CD14-positive monocyte (primary cell): ENCODE results near the gene DAGLA. TPM values are rescaled to one million over a fixed set of nuclear protein-coding genes. Genes with fewer than 3 reads are reported as not detected.

ENCODE experiments used
- DNase-seq, 3 donors: peaks; one replicate each; pipeline ENCODE4 v3.0.0-alpha.2; 2011 to 2022
- H2AFZ ChIP-seq: 2 replicates; pipeline ENCODE4 v1.6.0; 2012; ENCODE audit warnings: mild to moderate bottlenecking, low read depth, low read length, inconsistent platforms; ENCODE audit not compliant: insufficient read depth, poor library complexity, severe bottlenecking
- H3K27ac ChIP-seq, 2 donors: 1 replicate in 1 of 2; 2 replicates in 1 of 2; pipeline ENCODE4 v1.5.1; 2012 to 2013; ENCODE audit warnings: low read length in 2 of 2, control low read depth in 1 of 2, inconsistent platforms in 1 of 2, low read depth in 1 of 2, mild to moderate bottlenecking in 1 of 2
- H3K27me3 ChIP-seq, 2 donors: one replicate each; pipeline versions ENCODE4 v1.6.0 to v1.6.1; 2011 to 2013; ENCODE audit warnings: low read length in 2 of 2; ENCODE audit not compliant: control insufficient read depth in 2 of 2, insufficient read depth in 2 of 2
- H3K36me3 ChIP-seq, 2 donors: replicated peaks in 1 of 2; 1 replicate in 1 of 2; 2 replicates in 1 of 2; pipeline versions ENCODE4 v1.5.1 to v1.6.1; 2012 to 2013; ENCODE audit warnings: low read length in 2 of 2, control low read depth in 1 of 2, inconsistent platforms in 1 of 2, mild to moderate bottlenecking in 1 of 2; ENCODE audit not compliant: insufficient read depth in 2 of 2, control insufficient read depth in 1 of 2
- H3K4me1 ChIP-seq, 2 donors: 1 replicate in 1 of 2; 2 replicates in 1 of 2; pipeline versions ENCODE4 v1.5.1 to v1.6.1; 2012 to 2013; ENCODE audit warnings: low read length in 2 of 2, control low read depth in 1 of 2, inconsistent platforms in 1 of 2, mild to moderate bottlenecking in 1 of 2, moderate library complexity in 1 of 2; ENCODE audit not compliant: insufficient read depth in 2 of 2, control insufficient read depth in 1 of 2
- H3K4me2 ChIP-seq: replicated peaks from 2 replicates; pipeline ENCODE3; 2012; ENCODE audit warnings: low read length, moderate library complexity, mild to moderate bottlenecking; ENCODE audit not compliant: poor library complexity, severe bottlenecking; ENCODE audit errors: extremely low read depth
- H3K4me3 ChIP-seq, 3 experiments: fragments of 200-600 bp in 1 of 3; sonication (generic) in 1 of 3; replicated peaks in 1 of 3; 1 replicate in 2 of 3; 2 replicates in 1 of 3; pipeline ENCODE4 v1.5.1; 2011 to 2013; ENCODE audit warnings: low read length in 3 of 3, mild to moderate bottlenecking in 3 of 3, control low read depth in 2 of 3, low read depth in 2 of 3, inconsistent platforms in 1 of 3, moderate library complexity in 1 of 3
- H3K79me2 ChIP-seq: 2 replicates; pipeline ENCODE4 v1.6.0; 2012; ENCODE audit warnings: mild to moderate bottlenecking, control low read depth, inconsistent platforms, low read length, moderate library complexity; ENCODE audit not compliant: insufficient read depth
- H3K9ac ChIP-seq: 2 replicates; pipeline ENCODE4 v1.6.0; 2017; ENCODE audit warnings: low read length, mild to moderate bottlenecking; ENCODE audit not compliant: insufficient read depth, poor library complexity, severe bottlenecking
- H3K9me3 ChIP-seq, 2 donors: replicated peaks in 1 of 2; 1 replicate in 1 of 2; 2 replicates in 1 of 2; pipeline versions ENCODE4 v1.5.1 to v1.6.1; 2012 to 2013; ENCODE audit warnings: low read length in 2 of 2, control low read depth in 1 of 2; ENCODE audit not compliant: control insufficient read depth in 1 of 2, insufficient read depth in 1 of 2
- H4K20me1 ChIP-seq: 2 replicates; pipeline ENCODE4 v1.6.0; 2012; ENCODE audit warnings: mild to moderate bottlenecking, low read length, control low read depth, moderate library complexity; ENCODE audit not compliant: insufficient read depth
- H3K27ac Mint-ChIP-seq, 7 donors: one replicate each; pipeline ENCODE4 v1.8.0; 2020; ENCODE audit warnings: mild to moderate bottlenecking in 7 of 7, mixed read lengths in 7 of 7, moderate library complexity in 6 of 7, inconsistent platforms in 2 of 7
- H3K27me3 Mint-ChIP-seq, 3 donors: one replicate each; pipeline ENCODE4 v1.8.0; 2021 to 2022; ENCODE audit warnings: low read depth in 3 of 3, mild to moderate bottlenecking in 3 of 3, mixed read lengths in 3 of 3, moderate library complexity in 3 of 3, inconsistent platforms in 1 of 3
- H3K36me3 Mint-ChIP-seq, 2 donors: one replicate each; pipeline ENCODE4 v1.8.0; 2020; ENCODE audit warnings: mixed read lengths in 2 of 2, inconsistent platforms in 1 of 2, mild to moderate bottlenecking in 1 of 2
- H3K4me1 Mint-ChIP-seq: one replicate; pipeline ENCODE4 v1.8.0; 2020; ENCODE audit warnings: mild to moderate bottlenecking, mixed read lengths
- H3K4me3 Mint-ChIP-seq, 2 donors: one replicate each; pipeline ENCODE4 v1.8.0; 2020; ENCODE audit warnings: mild to moderate bottlenecking in 2 of 2, mixed read lengths in 2 of 2, moderate library complexity in 1 of 2
- H3K9me3 Mint-ChIP-seq, 7 donors: one replicate each; pipeline ENCODE4 v1.8.0; 2020 to 2022; ENCODE audit warnings: mixed read lengths in 7 of 7, mild to moderate bottlenecking in 6 of 7, moderate library complexity in 6 of 7, inconsistent platforms in 2 of 7
- WGBS: methylation state at CpG from one replicate; pipeline ENCODE4 v1.1.5; 2013; ENCODE audit warnings: missing lambda C conversion rate; ENCODE audit not compliant: insufficient coverage; 5-methylcytosine and 5-hydroxymethylcytosine counted together
- intact Hi-C, 2 donors: fragments of 100-400 bp; cut with micrococcal nuclease; formaldehyde crosslinking; loops; one replicate each; pipeline versions ENCODE4 v1.15.0 to v1.15.1; 2023
- polyA plus RNA-seq, 3 donors: library from polyadenylated mRNA; depleted of rRNA in 1 of 3; unstranded in 2 of 3; stranded (reverse) in 1 of 3; fragments of 300-500 nt in 2 of 3; fragments of >200 nt in 1 of 3; fragmentation: Illumina TruSeq in 2 of 3; gene quantifications; 1 replicate in 2 of 3; 2 replicates in 1 of 3; pipeline ENCODE4 v1.2.3, GENCODE V29; 2012 to 2021
- TF ChIP-seq, protein P1 (sequence below): fragments of 200-600 bp; IDR thresholded peaks from one replicate; pipeline ENCODE4 v1.8.0; 2022; ENCODE audit warnings: antibody characterized with exemption, mild to moderate bottlenecking

Gene DAGLA
- polyA plus RNA-seq, 3 donors = 0.16 to 6.7 (median 0.73) TPM

- no peak for DNase-seq
- peaks cover 2% of the 10 kb centered on the region for H3K4me1 Mint-ChIP-seq
- no peaks in the 10 kb centered on the region for H3K36me3 Mint-ChIP-seq
- Histone ChIP-seq H2AFZ (no peak overlapping the region), H3K27me3 (no peaks in the 10 kb centered on the region), H3K9ac (no peak overlapping the region), H3K4me3 (no peak overlapping the region), H4K20me1 (no peaks in the 10 kb centered on the region), H3K4me1 (no peaks in the 10 kb centered on the region), H3K4me2 (no peak overlapping the region), H3K79me2 (no peaks in the 10 kb centered on the region), H3K27ac (no peak overlapping the region), H3K36me3 (no peaks in the 10 kb centered on the region), H3K9me3 (no peaks in the 10 kb centered on the region)
- H3K4me3 Mint-ChIP-seq = no peak overlapping the region
- TF ChIP-seq, protein P1, sequence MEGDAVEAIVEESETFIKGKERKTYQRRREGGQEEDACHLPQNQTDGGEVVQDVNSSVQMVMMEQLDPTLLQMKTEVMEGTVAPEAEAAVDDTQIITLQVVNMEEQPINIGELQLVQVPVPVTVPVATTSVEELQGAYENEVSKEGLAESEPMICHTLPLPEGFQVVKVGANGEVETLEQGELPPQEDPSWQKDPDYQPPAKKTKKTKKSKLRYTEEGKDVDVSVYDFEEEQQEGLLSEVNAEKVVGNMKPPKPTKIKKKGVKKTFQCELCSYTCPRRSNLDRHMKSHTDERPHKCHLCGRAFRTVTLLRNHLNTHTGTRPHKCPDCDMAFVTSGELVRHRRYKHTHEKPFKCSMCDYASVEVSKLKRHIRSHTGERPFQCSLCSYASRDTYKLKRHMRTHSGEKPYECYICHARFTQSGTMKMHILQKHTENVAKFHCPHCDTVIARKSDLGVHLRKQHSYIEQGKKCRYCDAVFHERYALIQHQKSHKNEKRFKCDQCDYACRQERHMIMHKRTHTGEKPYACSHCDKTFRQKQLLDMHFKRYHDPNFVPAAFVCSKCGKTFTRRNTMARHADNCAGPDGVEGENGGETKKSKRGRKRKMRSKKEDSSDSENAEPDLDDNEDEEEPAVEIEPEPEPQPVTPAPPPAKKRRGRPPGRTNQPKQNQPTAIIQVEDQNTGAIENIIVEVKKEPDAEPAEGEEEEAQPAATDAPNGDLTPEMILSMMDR = no peak
- WGBS = 100% methylated on average over 1 of the region's 3 CpGs
- H3K9me3 Mint-ChIP-seq = no peaks in the 10 kb centered on the region
- H3K27me3 Mint-ChIP-seq = peaks cover 2 to 10% (median 3%) of the 10 kb centered on the region in 3 donors
- intact Hi-C loops = no loop called here
- H3K27ac Mint-ChIP-seq = peak overlapping the region in 1 of 7 donors; percentile 15
These were observed 32.7 kb upstream of the DAGLA start for GRCh38 chr11:61647529-61647928.

GRCh38 chr11:61650781-61651571 lies 29.2 kb upstream of the DAGLA start:
- Histone ChIP-seq H3K9me3 (no peaks in the 10 kb centered on the region), H3K4me3 (no peak overlapping the region), H3K27me3 (no peaks in the 10 kb centered on the region), H3K4me1 (peaks cover 14 to 20% of the 10 kb centered on the region in 2 donors), H3K27ac (no peak overlapping the region), H4K20me1 (no peaks in the 10 kb centered on the region), H3K4me2 (no peak overlapping the region), H3K36me3 (no peaks in the 10 kb centered on the region), H2AFZ (no peak overlapping the region), H3K79me2 (no peaks in the 10 kb centered on the region), H3K9ac (no peak overlapping the region)
- Mint-ChIP-seq H3K4me3 (no peak overlapping the region), H3K27me3 (peaks cover 1 to 2% (median 1%) of the 10 kb centered on the region in 3 donors), H3K4me1 (peaks cover 19% of the 10 kb centered on the region), H3K9me3 (no peaks in the 10 kb centered on the region), H3K27ac (no peak overlapping the region), H3K36me3 (no peaks in the 10 kb centered on the region)
- no peak for DNase-seq
- TF ChIP-seq, protein P1 = no peak
- intact Hi-C loops = no loop called here
- 93% methylated on average over 14 of the region's 17 CpGs for WGBS
